ENCODE results near the gene ZNF708. TPM values are rescaled to one million over a fixed set of nuclear protein-coding genes. Genes with fewer than 3 reads are reported as not detected.
"Not testable (repeated sequence)": the region's sequence is repeated elsewhere in the genome, so short reads cannot be mapped to it uniquely, and the experiment has no call there.

The ZNF708 gene
- total RNA-seq, 4 donors from 2014 or later, result 3.1 to 6.6 (median 3.4) TPM

- no peak for DNase-seq (ENCODE audit: low spot score in 2 of 2)
- no peak for TF ChIP-seq POLR2A (IDR thresholded peaks at IDR 0.05)
- no peak for TF ChIP-seq CTCF (IDR thresholded peaks at IDR 0.05)
- WGBS, 2 donors, result 50 to 63% methylated on average over 1 of the region's 1 CpG
- no peak overlapping the region for H3K4me3 ChIP-seq (ENCODE audit: low read depth, poor library complexity, severe bottlenecking)
- intact Hi-C loops (cut with DNase I; ENCODE audit: low total_unique reads), result no loop called here
These were observed 11.4 kb downstream of the ZNF708 start for GRCh38 chr19:21317821-21318220.

DNA sequence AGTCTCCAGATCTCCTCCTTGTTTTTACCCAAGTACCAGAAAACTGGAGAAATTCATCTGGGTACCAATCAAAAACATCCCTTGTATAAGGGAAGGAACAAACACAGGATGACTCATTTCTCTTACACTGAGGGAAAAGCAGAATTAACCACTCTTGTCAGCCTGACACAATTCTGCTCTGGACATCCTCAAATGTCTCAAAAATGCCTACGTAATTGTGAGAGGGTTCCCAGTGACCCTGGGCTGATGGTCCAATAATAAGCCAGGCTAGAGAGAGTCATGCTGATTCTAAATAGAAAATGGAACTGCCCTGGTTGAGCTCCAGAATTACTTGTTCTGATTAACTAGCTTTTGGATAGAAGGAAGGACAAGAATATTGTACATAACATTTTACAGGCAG lies 14.5 kb downstream of the ZNF708 start:
- 82 to 89% methylated on average over 1 of the region's 1 CpG for WGBS, 2 donors
- no peak for DNase-seq (ENCODE audit: low spot score in 2 of 2)
- TF ChIP-seq CTCF (IDR thresholded peaks at IDR 0.05) (no peak), POLR2A (IDR thresholded peaks at IDR 0.05) (no peak)
- intact Hi-C loops (cut with DNase I; ENCODE audit: low total_unique reads), result no loop called here
- H3K4me3 ChIP-seq (ENCODE audit: low read depth, poor library complexity, severe bottlenecking), result no peak overlapping the region

- WGBS, 2 donors, result 95 to 98% methylated on average over 2 of the region's 2 CpGs
- intact Hi-C loops (cut with DNase I; ENCODE audit: low total_unique reads); DNase-seq (ENCODE audit: low spot score in 2 of 2); H3K4me3 ChIP-seq (ENCODE audit: low read depth, poor library complexity, severe bottlenecking): not testable (repeated sequence)
These were observed 16.4 kb downstream of the ZNF708 start for GRCh38 chr19:21312807-21313206.

GRCh38 chr19:21308773-21309172 lies 20.4 kb downstream of the ZNF708 start:
- intact Hi-C loops (cut with DNase I; ENCODE audit: low total_unique reads), result no loop called here

DNA sequence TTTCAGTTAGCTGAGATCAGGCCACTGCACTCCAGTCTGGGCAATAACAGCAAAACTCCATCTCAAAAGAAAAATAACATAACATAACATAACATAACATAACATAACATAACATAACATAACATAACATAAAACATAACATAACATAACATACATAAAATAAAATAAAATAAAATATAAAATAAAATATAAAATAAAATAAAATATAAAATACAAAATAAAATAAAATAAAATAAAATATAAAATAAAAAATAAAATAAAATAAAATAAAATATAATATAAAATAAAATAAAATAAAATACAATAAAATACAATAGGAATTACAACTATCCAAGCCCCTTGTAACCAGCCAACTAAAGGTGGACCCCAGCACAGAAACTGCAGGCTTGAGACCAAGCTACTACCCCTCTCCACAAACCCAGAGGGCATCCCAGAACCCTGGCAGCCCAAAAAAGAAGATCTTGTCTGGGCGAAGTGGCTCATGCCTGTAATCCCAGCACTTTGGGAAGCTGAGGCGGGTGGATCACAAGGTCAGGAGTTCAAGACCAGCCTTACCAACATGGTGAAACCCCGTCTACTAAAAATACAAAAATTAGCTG lies 22.2 kb downstream of the ZNF708 start:
- H3K4me3 ChIP-seq (ENCODE audit: low read depth, poor library complexity, severe bottlenecking); intact Hi-C loops (cut with DNase I; ENCODE audit: low total_unique reads); DNase-seq (ENCODE audit: low spot score in 2 of 2): not testable (repeated sequence)
- WGBS, 2 donors, result 96 to 99% methylated on average over 3 of the region's 3 CpGs

More at GRCh38 chr19:21308773-21309172, 20.4 kb downstream of the ZNF708 start:
- H3K4me3 ChIP-seq (ENCODE audit: low read depth, poor library complexity, severe bottlenecking), result no peak overlapping the region
- WGBS, 2 donors, result 96% methylated on average over 2 of the region's 2 CpGs
- DNase-seq (ENCODE audit: low spot score in 2 of 2), result no peak
- no peak for TF ChIP-seq POLR2A (IDR thresholded peaks at IDR 0.05)
- TF ChIP-seq CTCF (IDR thresholded peaks at IDR 0.05), result no peak

DNA sequence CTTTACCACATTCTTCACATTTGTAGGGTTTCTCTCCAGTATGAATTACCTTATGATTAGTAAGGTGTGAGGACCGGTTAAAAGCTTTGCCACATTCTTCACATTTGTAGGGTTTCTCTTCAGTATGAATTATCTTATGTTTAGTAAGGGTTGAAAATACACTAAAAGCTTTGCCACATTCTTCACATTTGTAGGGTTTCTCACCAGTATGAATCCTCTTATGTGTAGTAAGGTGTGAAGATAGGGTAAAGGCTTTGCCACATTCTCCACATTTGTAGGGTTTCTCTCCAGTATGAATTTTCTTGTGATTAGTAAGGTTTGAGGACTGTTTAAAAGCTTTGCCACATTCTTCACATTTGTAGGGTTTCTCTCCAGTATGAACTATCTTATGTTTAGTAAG lies 35.4 kb downstream of the ZNF708 start:
- WGBS, 2 donors, result 90 to 91% methylated on average over 1 of the region's 1 CpG
- intact Hi-C loops (cut with DNase I; ENCODE audit: low total_unique reads); H3K4me3 ChIP-seq (ENCODE audit: low read depth, poor library complexity, severe bottlenecking); DNase-seq (ENCODE audit: low spot score in 2 of 2): not testable (repeated sequence)

DNA sequence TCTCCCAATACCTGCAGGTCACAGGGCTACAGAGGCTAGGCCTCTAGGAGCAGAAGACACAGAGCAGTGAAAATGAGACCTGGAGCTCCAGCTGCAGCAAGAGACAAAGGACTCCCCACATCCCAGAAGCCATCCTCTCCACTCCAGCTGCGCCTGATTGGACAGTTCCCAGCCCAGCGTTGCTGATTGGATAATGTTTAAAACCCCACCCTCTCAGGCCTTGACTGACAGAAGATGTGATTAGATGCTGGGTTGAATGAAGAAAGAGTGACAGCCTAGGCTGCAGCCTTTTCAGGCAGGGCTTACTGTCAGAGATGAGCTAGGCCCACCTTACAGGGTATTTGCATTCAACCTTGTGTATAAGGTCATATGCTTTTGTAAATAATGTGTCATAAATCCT lies 59.4 kb downstream of the ZNF708 start:
- TF ChIP-seq CTCF (IDR thresholded peaks at IDR 0.05) (no peak), POLR2A (IDR thresholded peaks at IDR 0.05) (no peak)
- intact Hi-C loops (cut with DNase I; ENCODE audit: low total_unique reads), result no loop called here
- 91 to 93% methylated on average over 2 of the region's 2 CpGs for WGBS, 2 donors
- no peak overlapping the region for H3K4me3 ChIP-seq (ENCODE audit: low read depth, poor library complexity, severe bottlenecking)
- DNase-seq (ENCODE audit: low spot score in 2 of 2), result no peak
